K562 (cell line): ENCODE measurements around the gene MIDN. TPM values are rescaled to one million over a fixed set of nuclear protein-coding genes. Genes with fewer than 3 reads are reported as not detected.

Experiments used
- CTCF ChIP-seq, 3 experiments: IDR thresholded peaks in 2 of 3; conservative IDR thresholded peaks in 1 of 3; 2 replicates each; pipeline ENCODE4 v1.5.1; 2011 to 2012; ENCODE audit warnings: low read length in 3 of 3, mild to moderate bottlenecking in 3 of 3, control low read depth in 2 of 3, improper control_type of control experiment in 1 of 3, inconsistent platforms in 1 of 3, low read depth in 1 of 3, mixed read lengths in 1 of 3, moderate library complexity in 1 of 3; ENCODE audit not compliant: insufficient read depth in 2 of 3
- CTCFL ChIP-seq: IDR thresholded peaks from 2 replicates; pipeline ENCODE4 v1.6.1; 2011; ENCODE audit warnings: borderline replicate concordance, low read depth, mild to moderate bottlenecking, moderate library complexity, low read length; ENCODE audit not compliant: insufficient read depth, poor library complexity, severe bottlenecking
- FOXP1 ChIP-seq: sonication (generic); formaldehyde crosslinking; IDR thresholded peaks from 2 replicates; pipeline ENCODE4 v1.8.0; 2022; ENCODE audit warnings: mild to moderate bottlenecking, missing genetic modification reagents
- GABPB2 ChIP-seq: fragments of 250-450 bp; sonication (Bioruptor Pico); conservative IDR thresholded peaks from 2 replicates; pipeline ENCODE4 v1.5.1; 2021; ENCODE audit warnings: mild to moderate bottlenecking
- GTF2A2 ChIP-seq: IDR thresholded peaks from 2 replicates; pipeline ENCODE4 v1.6.1; 2016; ENCODE audit warnings: mild to moderate bottlenecking, missing genetic modification characterization, missing compliant biosample characterization
- LEF1 ChIP-seq: fragments of 450-650 bp; IDR thresholded peaks from 2 replicates; pipeline ENCODE4 v1.6.1; 2016; ENCODE audit warnings: mild to moderate bottlenecking
- RAD21 ChIP-seq, 2 experiments: fragments of 250-450 bp in 1 of 2; fragments of 450-650 bp in 1 of 2; sonication (Bioruptor Pico) in 1 of 2; formaldehyde crosslinking in 1 of 2; IDR thresholded peaks in 1 of 2; conservative IDR thresholded peaks in 1 of 2; 2 replicates each; pipeline versions ENCODE4 v1.4.0 to v1.8.0; 2020 to 2022; ENCODE audit warnings: mild to moderate bottlenecking in 2 of 2, moderate library complexity in 1 of 2
- SNRNP70 ChIP-seq: fragments of 200-400 bp; formaldehyde crosslinking; optimal IDR thresholded peaks from 2 replicates; pipeline ENCODE3; 2017; ENCODE audit warnings: low read depth, low read length
- SPI1 ChIP-seq: IDR thresholded peaks from 2 replicates; pipeline ENCODE4 v1.6.1; 2011; ENCODE audit warnings: low read depth, low read length, control low read depth, borderline replicate concordance
- TCF3 ChIP-seq: sonication (generic); formaldehyde crosslinking; IDR thresholded peaks from 2 replicates; pipeline ENCODE4 v1.4.0; 2020; ENCODE audit warnings: mild to moderate bottlenecking, missing genetic modification reagents
- U2AF1 ChIP-seq: fragments of 200-400 bp; formaldehyde crosslinking; optimal IDR thresholded peaks from 2 replicates; pipeline ENCODE3; 2017; ENCODE audit warnings: mild to moderate bottlenecking, low read depth, low read length, moderate library complexity
- YBX1 ChIP-seq: fragments of 450-650 bp; IDR thresholded peaks from 2 replicates; pipeline ENCODE4 v1.7.1; 2016; ENCODE audit warnings: mild to moderate bottlenecking
- ZNF184 ChIP-seq: sonication (generic); formaldehyde crosslinking; IDR thresholded peaks from 2 replicates; pipeline ENCODE4 v1.5.0; 2020; ENCODE audit warnings: missing genetic modification reagents
- ZNF311 ChIP-seq: fragments of 250-450 bp; sonication (Bioruptor Pico); IDR thresholded peaks from 2 replicates; pipeline ENCODE4 v1.4.0; 2020; ENCODE audit warnings: mild to moderate bottlenecking, moderate library complexity
- ZNF77 ChIP-seq: fragments of 250-450 bp; sonication (Bioruptor Pico); IDR thresholded peaks from 2 replicates; pipeline ENCODE4 v1.5.0; 2020
- polyA plus RNA-seq, 8 experiments: library from polyadenylated mRNA; depleted of rRNA in 4 of 8; stranded (reverse) in 5 of 8; unstranded in 3 of 8; fragments of >200 nt; fragmentation: Nextera tagmentation in 2 of 8; fragmentation: Illumina TruSeq in 1 of 8; extraction: Ambion mirVana in 2 of 8; extraction: Trizol in 1 of 8; gene quantifications; 2 replicates each; pipeline versions ENCODE4 v1.2.1 to v1.2.3, GENCODE V29; 2011 to 2014; ENCODE audit warnings: inconsistent platforms in 1 of 8, missing spikeins in 1 of 8
- total RNA-seq, 7 experiments: library from RNA; depleted of rRNA in 6 of 7; stranded (reverse); fragments of >200 nt in 6 of 7; fragmentation: Illumina TruSeq in 2 of 7; extraction: Trizol in 2 of 7; gene quantifications; 2 replicates each; pipeline versions ENCODE4 v1.2.1 to v1.2.3, GENCODE V29; 2011 to 2021; ENCODE audit warnings: low replicate concordance in 1 of 7
- TF ChIP-seq, protein P1 (sequence below), 2 experiments: fragments of 450-650 bp; formaldehyde crosslinking in 1 of 2; IDR thresholded peaks; 2 replicates each; pipeline versions ENCODE4 v1.4.0 to v1.6.1; 2014 to 2020; ENCODE audit warnings: mild to moderate bottlenecking in 2 of 2, borderline replicate concordance in 1 of 2, low read depth in 1 of 2

MIDN gene
- total and polyA plus RNA-seq, 9 of the 15 experiments (the other 6 are each of a cell fraction or from before 2014, with no cell fraction given) = 0.17 to 120 (median 10.1) TPM

DNA sequence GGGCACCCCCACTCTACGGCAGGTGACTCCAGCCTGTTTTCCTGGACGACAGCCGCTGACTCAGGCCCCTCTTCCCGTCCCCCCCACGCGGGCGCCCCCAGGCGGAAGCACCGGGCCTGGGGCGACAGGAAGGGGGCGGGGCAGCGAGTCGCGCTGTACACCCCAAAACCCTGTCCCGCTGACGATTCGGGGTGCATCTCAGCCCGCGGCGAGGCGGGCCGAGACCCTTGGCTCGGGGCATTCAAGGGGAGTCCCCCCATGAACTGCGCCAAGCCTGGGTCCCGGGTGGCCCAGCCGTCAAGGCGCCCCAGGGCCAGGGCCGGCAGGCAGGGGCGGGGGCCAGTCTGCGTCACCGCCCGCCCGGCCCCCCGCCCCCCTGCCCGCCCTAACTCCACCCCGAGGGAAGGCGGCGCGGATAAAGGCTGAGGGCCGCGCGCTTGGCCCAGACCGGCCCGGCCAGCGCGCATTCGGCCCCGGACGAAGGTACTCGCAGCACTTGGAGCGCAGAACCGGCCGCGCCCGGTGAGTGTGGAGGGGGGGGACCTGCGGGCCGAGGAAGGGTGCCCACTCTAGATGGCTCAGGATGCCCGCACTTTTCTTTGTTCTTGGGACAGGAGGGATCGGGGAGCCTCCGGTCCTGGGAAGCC, at the start of gene MIDN (continued):
- TF ChIP-seq ZNF184 (CRISPR knock-in tag) (no peak), ZNF311 (no peak), U2AF1 (peak; percentile 16), GTF2A2 (tag) (no peak), CTCF (IDR thresholded peaks at IDR 0.05 in 2 of 3, conservative IDR thresholded peaks at IDR 0.05 in 1 of 3; ENCODE audit: insufficient read depth in 2 of 3, low read depth in 1 of 3, low read length in 3 of 3) (peak; percentile 60 to 69 (median 67)), LEF1 (no peak; the same call in 1 of the 2 replicates), GABPB2 (no peak), YBX1 (no peak), FOXP1 (CRISPR knock-in tag) (no peak), SPI1 (no peak), TCF3 (CRISPR knock-in tag) (no peak), ZNF77 (CRISPR knock-in tag) (no peak), RAD21 (CRISPR knock-in tag; conservative IDR thresholded peaks at IDR 0.05 in 1 of 2, IDR thresholded peaks at IDR 0.05 in 1 of 2) (peak in 1 of 2 experiments; percentile 23; a peak in 2 of 4 replicates), CTCFL (peak; percentile 64), SNRNP70 (no peak)
- TF ChIP-seq, protein P1, sequence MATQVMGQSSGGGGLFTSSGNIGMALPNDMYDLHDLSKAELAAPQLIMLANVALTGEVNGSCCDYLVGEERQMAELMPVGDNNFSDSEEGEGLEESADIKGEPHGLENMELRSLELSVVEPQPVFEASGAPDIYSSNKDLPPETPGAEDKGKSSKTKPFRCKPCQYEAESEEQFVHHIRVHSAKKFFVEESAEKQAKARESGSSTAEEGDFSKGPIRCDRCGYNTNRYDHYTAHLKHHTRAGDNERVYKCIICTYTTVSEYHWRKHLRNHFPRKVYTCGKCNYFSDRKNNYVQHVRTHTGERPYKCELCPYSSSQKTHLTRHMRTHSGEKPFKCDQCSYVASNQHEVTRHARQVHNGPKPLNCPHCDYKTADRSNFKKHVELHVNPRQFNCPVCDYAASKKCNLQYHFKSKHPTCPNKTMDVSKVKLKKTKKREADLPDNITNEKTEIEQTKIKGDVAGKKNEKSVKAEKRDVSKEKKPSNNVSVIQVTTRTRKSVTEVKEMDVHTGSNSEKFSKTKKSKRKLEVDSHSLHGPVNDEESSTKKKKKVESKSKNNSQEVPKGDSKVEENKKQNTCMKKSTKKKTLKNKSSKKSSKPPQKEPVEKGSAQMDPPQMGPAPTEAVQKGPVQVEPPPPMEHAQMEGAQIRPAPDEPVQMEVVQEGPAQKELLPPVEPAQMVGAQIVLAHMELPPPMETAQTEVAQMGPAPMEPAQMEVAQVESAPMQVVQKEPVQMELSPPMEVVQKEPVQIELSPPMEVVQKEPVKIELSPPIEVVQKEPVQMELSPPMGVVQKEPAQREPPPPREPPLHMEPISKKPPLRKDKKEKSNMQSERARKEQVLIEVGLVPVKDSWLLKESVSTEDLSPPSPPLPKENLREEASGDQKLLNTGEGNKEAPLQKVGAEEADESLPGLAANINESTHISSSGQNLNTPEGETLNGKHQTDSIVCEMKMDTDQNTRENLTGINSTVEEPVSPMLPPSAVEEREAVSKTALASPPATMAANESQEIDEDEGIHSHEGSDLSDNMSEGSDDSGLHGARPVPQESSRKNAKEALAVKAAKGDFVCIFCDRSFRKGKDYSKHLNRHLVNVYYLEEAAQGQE (IDR thresholded peaks at IDR 0.05; ENCODE audit: borderline replicate concordance) = no peak
- TF ChIP-seq, protein P1 (CRISPR knock-in tag; IDR thresholded peaks at IDR 0.05; ENCODE audit: low read depth) = peak; percentile 15; the same call in 1 of the 2 replicates
